HG02798 (cell line): ENCODE data around the gene NDUFA6.
A peak's percentile ranks its signal among the peaks of the same experiment; 100 is the strongest.
"Not testable (repeated sequence)": the region's sequence is repeated elsewhere in the genome, so short reads cannot be mapped to it uniquely, and the experiment has no call there.

Source experiments
- ATAC-seq: cut with Tn5 transposase; IDR thresholded peaks from one replicate; pipeline ENCODE4 v1.9.1; 2021; ENCODE audit warnings: mild to moderate bottlenecking; ENCODE audit not compliant: unreplicated experiment, poor library complexity

NDUFA6 gene

DNA sequence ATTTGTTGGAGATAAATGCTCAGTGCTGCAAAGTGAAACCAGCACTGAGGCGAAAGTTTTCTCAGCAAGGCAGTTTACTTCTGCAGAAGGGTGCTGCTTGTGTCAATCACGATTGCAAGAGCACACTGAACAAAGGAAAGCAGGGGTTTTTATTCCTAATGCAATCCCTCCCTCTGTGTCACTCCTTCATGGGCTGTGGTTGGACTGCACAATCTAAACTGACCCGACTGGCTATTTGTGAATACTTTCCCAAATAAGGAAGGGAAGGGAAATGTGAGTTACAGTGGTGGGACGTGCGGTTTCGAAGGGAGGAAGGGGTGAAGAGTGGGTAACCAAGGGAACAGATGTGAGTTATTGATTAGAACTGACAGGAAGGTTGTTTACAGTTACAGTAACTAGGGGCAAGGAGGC is 24.9 kb upstream of the NDUFA6 start:
- not testable (repeated sequence) for ATAC-seq

DNA sequence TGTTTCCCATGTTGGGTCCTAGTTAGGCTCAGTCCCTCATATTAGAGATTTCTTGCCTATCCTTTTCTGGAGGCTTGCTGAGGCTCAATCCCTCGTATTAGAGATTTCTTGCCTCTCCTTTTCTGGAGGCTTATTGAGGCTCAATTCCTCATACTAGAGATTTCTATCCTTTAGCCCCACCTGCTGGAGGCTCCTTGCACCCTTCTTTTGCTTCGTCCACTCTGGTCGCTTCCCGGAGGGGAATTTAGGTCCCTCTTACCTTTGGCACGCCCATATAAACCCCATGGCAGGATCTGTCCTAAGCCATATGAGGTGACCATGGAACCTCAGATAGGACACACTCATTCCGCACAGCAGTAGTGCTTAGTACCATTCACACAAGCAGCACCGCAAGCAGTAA is 24.1 kb upstream of the NDUFA6 start:
- no peak for ATAC-seq

DNA sequence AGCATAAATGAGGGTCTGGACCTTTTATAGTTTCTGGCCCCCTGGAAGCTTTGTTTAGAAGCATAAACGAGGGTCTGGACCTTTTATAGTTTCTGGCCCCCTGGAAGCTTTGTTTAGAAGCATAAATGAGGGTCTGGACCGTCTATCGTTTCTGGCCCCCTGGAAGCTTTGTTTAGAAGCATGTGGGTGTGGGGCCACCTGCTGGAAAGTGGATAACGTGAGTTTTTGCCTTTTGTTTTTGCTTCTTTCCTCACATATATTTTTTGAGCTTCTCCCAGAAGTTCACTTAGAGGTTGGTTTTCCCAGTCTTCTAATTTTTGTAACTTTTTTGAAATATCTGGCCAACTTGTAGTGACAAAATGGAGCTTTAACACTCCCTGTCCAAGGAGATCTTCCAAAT is 22.2 kb upstream of the NDUFA6 start:
- ATAC-seq = not testable (repeated sequence)

DNA sequence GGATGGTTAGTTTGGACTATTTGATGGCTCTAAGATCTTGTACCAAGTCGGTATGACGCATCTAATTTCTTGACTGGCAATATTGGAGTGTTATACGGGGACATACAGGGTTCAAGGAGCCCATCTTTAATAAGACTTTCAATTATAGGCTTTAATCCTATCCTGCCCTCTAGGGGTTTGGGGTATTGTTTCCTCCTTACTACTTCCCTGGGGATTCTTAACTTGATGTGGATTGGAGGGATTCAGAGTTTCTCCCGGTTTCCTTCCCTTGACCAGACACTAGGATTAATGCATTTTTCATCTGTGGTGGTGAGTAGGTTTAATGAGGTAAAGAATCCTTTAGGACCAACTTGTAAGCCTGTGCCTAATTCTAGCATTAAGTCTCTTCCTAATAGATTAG is 21.2 kb upstream of the NDUFA6 start:
- no peak for ATAC-seq

DNA sequence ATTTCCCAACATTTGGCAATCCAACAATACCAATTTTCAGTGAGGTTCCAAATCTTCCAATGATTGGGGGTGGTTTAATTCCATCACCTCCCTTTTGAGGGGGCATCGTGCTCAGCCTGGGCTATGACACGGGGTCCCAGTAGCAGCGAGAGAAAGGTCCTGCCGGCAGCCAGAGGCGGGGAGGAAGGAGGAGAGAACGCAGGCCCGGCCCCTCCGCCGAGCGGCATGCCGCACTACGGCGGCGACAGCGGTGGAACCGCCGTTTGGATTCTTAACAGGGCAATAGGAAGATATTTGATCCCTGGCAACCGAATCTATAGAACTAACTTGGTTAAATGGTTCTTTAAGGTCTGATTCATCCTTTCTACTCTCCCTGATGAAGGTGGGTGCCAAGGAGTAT is 18.3 kb upstream of the NDUFA6 start:
- ATAC-seq = no peak

DNA sequence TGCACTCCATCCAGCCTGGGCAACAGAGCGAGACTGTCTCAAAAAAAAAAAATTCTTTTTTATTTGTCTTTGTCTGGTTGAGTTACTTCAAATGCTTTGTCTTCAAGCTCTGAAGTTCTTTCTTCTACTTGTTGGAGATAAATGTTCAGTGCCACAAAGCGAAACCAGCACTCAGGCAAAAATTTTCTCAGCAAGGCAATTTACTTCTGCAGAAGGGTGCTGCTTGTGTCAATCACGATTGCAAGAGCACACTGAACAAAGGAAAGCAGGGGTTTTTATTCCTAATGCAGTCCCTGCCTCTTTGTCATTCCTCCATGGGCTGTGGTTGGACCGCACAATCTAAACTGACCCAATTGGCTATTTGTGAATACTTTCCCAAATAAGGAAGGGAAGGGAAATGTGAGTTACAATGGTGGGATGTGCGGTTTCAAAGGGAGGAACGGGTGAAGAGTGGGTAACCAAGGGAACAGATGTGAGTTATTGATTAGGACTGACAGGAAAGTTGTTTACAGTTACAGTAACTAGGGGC is 13.8 kb upstream of the NDUFA6 start:
- ATAC-seq = not testable (repeated sequence)

DNA sequence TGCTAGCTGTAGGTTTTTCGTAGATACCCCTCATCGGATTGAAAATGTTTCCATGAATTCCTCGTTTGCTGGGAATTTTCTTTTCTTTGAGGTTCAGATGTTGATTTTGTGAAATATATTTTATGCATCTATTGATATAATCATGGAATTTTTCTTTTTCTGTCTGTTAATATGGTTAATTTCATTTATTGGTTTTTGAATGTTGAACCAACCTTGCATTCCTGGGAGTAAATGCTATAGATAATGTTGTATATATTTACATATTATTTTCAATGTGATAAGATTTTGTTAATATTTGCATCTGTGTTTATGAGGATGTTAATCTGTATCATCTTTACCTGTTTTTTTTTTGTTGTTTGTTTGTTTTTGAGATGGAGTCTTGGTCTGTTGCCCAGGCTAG is 10.6 kb upstream of the NDUFA6 start:
- ATAC-seq = no peak

DNA sequence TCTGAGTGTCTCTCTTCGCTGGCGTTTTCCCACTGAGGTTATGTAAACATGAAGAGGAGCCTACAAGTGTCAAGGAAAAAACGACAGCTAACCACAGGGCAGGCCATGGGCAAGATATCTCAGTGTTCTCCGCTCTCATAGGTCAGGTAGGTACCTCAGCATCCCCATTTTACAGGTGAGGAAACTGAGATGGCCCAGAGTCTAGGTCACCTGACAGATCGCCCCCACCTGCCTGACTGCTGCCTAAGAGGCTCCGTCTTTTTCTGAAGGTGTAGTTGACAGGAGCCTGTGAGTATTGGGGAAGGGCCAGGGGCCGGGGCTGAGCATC is 847 bp upstream of the NDUFA6 start:
- ATAC-seq = no peak

DNA sequence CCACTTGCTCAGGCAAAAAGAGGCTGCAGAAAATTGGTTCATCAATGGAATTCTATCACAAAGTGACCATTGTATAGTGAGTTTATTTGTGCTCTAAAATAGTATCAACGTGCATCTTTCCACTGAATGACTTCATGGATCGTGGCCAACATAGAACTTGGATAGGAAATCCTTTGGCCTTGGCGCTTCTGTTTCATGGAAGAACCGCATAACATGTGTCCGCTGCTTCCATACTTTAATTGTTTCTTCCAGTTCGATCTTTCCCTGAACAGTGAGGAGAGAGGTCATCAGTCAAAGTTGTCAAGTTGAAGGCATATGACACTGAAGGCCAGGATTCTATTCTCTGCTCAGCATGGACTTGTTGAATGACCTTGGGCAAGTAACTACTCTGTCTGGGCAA is 4.5 kb downstream of the NDUFA6 start:
- ATAC-seq = no peak

DNA sequence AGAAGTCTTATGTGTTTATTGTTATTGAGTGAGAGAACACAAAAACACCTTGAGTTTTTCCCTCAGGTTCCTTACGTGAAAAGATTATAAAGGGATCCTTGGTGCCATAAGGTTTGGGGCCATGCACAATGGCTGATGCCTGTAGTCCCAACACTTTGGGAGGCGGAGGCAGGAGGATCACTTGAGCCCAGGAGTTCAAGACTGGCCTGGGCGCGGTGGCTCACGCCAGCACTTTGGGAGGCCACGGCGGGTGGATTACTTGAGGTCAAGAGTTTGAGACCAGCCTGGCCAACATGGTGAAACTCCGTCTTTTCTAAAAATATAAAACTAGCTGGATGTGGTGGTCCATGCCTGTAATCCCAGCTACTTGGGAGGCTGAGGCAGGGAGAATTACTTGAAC is 5.7 kb downstream of the NDUFA6 start:
- ATAC-seq = no peak

DNA sequence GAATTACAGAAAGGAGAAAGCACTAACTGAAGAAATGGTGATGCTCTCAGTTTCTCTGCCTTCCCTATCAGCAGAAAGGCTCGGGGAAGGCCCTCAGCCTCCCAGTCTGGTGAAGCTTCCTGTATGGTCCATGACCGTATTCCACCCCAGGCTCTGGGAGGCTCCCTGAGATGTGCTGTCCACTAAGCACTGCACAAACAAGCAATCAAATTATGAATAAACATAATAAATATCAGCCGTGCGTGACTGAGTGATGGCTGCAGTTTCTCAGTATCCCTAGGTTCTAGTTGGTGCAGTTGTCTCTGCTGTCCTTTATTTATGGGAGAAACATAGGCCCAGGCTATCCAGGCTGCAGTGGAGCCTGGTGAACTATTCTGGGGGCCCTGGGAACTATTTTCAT is 7.5 kb downstream of the NDUFA6 start:
- no peak for ATAC-seq

DNA sequence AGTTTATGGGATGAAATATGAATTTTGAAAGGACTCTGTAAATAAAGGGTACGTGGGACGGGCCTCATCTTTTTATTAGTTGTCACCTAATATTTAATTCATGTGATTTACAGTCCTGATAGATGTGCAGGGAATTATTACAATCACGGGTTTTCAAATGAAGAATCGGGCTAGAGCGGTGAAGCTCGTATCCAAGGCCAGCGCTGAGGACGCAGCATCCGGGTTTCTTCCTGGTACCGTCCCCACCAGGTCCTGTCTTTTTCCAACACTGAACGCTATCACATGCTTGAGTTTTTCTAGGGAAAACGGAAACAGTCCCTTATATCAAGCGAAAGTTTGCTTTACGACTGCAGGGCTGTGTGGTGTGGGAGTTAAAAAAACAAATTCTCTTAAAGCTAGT is 10.3 kb downstream of the NDUFA6 start:
- no peak for ATAC-seq

DNA sequence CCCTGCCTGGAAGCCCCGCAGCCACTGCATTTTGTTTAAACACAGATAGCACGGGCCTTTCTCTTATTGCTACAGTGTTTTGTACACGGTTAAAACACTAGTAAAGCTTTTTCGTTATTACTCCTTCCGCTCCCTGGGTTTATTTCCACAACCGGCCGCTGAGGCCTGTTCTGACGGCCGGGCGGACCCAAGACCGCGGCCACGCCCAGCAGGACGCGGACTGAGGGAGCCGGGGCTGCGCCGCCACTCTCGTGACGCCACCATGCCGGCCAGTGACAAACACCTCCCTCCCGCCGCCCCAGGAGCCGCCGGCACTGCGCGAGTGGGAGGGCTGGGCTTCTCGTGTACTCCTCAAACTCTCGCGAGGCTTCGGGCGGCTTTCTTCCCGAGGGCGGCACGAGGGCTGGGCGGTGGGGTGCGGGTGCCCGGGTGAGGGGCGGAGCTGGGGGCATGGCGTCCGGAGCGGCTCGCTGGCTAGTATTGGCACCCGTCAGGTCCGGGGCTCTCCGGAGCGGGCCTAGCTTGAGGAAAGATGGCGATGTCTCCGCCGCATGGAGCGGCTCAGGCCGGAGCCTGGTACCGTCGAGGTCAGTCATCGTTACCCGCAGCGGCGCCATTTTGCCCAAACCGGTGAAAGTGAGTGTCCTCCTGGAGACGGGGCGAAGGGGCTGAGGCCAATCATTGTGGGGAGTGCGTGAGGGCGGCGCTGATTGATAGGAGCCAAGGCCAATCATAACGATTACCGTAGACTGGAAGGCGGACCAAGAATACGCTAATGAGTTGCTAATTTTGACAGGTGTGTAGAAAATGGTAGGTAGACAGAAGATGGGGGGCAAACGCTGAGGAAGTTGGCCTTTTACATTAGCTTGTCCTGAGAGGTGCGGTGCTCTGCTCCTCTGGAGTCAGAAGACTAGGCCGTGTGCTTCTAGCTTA is 11.0 kb downstream of the NDUFA6 start, which contains the start of gene SMDT1:
SMDT1 (plus strand) TSS at position 382 of the 933 bp plus-strand sequence; CDS start at position 451, 69 bp downstream.
- ATAC-seq = peak; percentile 90

DNA sequence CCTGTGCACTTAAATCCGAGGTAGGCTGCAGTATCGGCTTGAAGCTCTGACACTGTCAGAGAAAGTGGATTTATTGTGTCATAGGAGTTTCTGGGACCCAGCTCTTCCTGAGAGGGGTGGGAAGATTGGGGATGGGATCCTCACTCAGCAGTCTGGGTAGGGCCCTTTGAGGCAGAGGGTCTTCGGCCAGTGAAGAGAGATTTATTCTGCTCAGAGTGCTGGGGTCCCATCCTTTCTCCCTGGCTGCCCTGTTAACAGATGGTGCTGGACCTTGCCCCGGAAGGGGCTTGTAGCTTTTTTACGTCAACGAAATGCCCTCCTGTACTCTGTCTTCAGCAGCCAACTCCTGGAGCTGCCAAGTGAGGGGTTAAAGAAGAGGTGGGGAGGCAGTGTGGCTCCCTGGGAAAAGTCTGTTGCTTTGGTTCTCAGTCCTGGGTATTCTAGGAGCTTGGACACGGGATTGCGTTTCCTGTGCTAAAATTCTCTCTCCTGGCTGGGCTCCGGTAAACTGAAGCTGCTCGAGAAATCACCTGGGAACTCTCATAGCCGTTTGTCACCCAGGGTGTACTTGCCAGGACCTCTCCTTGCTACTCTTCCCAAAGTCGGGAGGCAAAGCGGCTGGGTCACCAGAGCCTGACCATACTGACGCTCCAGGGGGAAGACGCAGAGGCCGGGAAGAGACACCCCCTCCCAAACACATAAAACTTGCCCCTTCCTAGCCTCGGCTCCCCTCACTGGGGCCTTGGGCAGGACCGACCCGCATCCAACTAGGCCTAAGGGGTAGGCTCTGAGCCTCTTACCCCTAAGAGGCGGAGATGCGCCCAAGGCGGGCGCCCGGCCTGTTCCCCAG is 11.9 kb downstream of the NDUFA6 start:
- no peak for ATAC-seq

DNA sequence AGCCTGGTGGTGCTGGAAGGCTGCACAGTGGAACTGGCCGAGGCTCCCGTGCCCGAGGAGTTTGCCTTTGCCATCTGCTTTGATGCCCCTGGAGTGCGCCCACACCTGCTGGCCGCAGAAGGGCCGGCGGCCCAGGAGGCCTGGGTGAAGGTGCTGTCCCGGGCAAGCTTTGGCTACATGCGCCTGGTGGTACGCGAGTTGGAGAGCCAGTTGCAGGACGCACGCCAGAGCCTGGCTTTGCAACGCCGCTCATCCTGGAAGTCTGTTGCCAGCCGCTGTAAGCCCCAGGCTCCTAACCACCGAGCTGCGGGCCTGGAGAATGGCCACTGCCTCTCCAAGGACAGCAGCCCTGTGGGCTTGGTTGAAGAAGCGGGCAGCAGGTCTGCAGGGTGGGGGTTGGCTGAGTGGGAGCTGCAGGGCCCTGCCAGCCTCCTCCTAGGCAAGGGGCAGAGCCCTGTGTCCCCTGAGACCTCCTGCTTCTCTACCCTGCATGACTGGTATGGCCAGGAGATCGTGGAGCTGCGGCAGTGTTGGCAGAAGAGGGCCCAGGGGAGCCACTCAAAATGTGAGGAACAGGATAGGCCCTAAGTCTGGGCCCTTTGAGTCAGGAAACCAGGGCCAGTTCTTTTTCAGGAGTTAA is 13.0 kb downstream of the NDUFA6 start:
- ATAC-seq = no peak

DNA sequence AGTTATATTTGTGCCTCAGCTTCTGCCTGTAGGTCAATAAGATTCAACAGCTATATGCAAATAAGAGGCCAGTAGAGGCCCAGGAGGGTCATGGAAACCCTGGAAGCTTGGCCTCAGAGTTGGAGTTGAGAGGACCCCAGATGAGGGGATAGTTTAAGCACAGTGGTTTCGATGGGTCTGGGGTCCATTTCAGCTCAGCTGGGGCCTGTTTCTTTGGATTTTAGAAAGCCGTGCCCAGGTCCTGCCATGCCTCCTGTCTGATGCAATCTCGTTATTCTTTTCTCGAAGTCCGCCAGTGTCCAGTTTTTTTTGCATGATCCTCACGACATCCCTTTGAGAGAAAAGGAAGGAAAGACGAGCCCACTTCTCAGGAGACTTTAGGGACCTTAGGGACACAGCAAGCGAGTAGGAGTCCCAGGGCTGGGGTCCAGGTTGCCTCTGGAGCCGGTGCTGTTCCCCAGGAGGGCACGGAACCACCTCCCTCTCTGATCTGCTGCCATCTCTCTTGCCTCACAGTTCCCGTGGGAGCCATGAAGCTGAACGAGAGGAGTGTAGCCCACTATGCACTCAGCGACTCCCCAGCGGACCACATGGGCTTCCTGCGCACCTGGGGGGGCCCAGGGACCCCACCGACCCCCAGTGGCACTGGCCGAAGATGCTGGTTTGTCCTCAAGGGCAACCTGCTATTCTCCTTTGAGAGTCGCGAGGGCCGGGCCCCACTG is 13.6 kb downstream of the NDUFA6 start:
- no peak for ATAC-seq

DNA sequence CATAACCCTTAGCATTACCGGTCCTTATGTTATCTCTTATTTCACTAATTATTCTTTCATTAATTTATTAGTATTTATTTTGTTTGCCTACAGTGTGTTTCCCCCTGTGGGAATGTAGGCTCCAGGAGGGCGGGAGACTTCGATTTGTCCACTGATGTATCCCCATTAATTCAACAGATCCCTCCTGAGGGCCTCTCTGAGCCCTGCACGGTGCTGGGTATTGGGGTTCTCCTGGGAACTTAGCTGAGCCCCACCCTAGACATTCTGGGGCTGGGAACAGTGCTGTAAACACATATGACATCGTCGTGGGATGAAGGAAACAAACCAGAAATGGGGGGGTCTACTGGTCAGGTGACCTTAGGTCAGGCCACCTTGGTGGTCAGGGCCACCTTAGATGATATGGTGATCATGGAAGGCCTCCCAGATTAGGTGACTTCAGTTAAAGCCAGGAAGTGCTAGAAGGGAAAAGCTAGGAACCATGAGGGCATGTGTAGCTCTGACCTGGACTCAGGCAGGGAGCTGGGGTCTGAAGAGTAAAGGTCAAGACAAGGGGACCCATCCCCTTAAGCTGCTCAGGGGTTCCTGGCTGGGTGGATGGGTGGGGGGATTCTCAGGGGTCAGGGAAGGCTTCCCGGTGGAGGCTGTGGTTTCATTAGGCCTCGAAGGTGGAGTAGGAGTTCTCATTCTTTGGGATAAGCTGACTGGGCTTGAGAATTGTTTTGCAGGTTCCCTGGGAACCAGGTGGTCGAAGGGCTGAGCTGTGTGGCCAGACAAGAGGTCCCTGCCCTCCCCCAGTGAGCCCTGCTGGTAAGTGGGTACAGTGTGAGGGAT is 15.5 kb downstream of the NDUFA6 start:
- ATAC-seq = no peak

DNA sequence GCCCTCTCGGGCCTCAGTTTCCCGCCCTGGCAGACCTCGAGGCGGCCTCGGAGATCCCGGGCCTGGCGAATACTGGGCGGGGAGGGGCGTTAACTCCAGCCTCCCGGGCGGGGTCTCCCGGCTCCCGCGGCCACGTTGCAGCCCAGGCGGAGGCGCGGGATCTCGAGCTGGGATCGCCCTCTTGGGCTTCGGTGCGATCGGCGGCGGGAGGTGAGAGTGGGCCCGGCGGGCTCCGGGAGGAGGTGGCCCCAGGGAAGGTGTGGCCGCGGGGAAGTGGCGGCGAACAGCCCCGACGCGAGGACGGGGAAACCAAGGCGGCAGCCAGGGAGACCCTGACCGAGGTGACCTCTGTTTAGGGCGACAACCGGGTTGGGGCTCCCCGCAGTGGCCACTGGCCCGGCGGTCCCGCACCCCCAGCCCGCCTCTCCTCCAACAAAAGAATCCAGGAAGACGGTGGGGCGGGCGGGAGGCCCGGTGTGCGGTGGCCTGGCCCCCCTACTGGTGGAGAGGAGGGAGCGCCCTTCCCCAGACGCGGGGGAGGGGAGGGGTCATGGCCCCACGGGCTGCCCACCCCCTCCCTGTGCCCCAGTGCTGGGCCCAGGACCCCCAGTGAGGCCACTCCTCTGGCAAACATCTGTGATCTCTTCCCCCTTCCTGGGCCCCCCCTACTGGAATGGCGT is 16.3 kb downstream of the NDUFA6 start, which contains the start of gene PHETA2:
PHETA2 (plus strand) TSS at position 117 of the 680 bp plus-strand sequence. CDS start 3,046 bp downstream, outside the sequence.
- no peak for ATAC-seq
